HG03342 (cell line): ENCODE data around the gene DNAL4.
"Not testable (repeated sequence)": the region's sequence is repeated elsewhere in the genome, so short reads cannot be mapped to it uniquely, and the experiment has no call there.

ENCODE experiments used
- ATAC-seq: cut with Tn5 transposase; IDR thresholded peaks from one replicate; pipeline ENCODE4 v1.9.1; 2021; ENCODE audit warnings: mild to moderate bottlenecking, moderate library complexity; ENCODE audit not compliant: unreplicated experiment

Gene DNAL4

DNA sequence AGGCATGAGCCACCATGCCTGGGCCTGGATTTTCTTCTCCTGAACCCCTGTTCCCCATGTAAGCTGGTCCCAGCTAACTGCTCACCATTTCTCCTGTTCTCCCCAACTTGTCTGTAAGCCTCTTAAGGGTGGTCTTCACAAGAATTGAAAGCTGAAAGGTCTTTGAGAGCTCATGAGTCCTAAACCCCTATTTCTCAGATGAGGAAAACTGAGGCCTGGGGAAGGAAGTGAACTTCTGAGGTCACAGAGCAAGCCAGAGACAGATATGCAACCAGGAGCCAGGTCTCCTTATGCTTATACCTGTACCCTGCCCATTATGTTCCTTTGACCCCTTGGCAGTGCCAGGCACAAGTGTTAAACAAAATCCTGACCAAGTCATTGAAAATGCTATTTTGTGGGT, 33.6 kb upstream of the DNAL4 start:
- no peak for ATAC-seq

DNA sequence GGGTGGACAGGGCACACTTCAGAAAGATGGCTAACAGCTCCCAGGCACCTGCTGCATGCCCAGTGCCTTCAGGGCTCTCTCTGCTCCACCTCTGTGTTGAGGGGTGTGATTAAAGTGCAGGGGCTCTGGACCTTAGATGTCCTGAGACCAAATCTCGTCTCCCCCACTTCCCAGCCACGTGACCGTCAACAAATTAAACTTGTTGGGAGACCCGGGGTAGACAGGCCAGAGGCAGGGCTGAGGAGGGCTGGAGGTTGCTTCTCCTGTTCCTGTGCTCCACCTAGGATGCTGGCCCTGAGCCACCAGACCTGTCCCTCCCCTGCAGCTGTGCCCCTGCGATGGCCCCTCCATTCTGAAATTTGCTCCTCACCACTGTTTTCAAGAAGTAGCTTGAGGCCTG, 32.9 kb upstream of the DNAL4 start:
- no peak for ATAC-seq

DNA sequence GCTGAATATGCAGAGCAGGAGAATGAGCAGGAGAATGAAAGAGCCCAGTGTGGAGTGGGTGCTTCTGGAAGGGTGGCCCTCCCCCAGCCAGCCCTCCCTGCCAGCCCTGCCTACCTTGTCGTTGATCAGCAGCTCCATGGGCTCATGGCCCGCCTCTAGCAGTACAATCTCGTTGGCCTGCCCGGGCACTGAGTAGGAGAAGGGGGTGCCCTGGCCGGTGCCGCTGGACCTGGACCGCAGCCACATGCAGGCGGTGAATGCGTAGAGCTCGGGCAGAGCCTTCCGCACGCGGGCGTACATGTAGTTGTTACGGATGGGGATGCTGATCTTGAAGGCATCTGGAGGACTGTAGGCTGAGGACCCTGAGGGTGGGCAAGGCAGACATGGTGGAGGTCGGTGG, 32.4 kb upstream of the DNAL4 start:
- ATAC-seq: no peak

DNA sequence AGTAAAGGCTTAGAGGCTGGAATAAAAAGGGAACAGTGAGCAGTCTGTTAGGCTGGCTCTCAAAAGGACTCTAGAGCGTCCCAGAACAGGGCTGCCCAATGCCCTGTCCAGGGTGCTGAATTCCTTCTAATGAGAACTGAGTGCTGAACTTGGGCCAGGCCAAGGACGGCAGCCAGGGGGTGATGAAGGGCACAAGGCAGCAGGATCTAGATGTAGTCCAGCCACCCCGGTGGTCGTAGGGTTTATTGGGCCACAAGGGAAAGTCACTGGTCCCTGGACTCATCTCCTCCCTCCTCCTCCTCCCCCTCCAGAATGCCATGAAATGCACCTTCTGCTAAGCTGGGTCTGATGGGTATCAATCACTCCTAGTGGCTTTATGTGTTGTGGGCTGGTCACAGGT, 30.6 kb upstream of the DNAL4 start:
- no peak for ATAC-seq

DNA sequence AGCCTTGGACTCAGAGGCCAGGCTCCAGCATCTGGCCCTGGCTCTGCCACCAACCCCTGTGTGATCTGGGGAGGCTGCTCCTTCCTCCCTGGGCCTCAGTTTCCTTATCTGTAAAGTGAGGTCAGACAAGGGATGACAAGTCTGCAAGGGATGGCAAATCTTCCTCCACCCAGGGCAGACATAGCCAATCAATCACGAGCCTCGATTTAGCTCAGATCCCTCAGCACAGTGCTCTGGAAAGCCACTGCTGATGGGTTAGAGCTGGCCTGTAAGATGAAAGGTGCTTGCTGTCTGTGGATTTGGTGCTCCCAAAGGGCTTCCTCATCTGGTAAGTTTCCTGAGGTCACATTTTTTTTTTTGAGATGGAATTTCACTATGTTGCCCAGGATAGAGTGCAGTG, 29.7 kb upstream of the DNAL4 start:
- no peak for ATAC-seq

DNA sequence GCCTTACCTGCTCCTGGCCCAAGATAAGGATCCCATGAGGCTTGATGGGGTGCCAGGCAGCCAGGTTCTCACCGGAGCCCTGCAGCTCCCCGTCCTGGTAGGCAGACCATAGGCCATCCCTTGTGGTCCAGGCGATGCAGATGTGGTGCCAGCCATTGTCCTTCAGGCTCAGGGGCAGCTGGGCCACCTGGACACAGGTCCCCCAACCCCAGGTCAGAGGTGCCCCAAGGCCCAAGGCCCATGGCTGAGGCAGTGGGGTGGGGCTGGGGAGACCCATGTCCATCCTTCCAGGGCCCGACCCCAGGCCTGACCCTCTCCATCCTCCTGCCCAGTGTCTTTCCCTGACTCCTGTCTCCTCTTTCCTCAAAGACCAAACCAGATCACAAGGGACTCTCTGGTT, 29.1 kb upstream of the DNAL4 start:
- no peak for ATAC-seq

DNA sequence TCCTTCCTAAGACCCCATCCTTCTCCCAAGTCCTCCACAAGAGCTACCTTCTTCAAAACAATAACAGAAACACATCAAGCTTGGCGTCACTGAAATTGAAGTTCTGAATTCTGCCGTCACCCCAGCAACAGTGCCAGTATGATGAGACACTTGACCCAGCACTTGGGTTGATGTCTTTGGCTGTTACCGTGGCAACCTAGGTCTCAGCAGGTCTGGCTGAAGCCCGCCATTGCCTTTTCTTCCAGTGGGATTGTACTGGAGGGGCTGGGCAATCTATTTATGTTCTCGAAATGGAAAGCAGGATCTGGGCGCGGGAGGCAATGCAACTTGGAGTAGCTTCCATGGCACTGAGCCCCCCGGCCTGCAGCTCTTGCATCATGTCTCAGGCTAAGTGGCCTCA, 26.1 kb upstream of the DNAL4 start:
- no peak for ATAC-seq

DNA sequence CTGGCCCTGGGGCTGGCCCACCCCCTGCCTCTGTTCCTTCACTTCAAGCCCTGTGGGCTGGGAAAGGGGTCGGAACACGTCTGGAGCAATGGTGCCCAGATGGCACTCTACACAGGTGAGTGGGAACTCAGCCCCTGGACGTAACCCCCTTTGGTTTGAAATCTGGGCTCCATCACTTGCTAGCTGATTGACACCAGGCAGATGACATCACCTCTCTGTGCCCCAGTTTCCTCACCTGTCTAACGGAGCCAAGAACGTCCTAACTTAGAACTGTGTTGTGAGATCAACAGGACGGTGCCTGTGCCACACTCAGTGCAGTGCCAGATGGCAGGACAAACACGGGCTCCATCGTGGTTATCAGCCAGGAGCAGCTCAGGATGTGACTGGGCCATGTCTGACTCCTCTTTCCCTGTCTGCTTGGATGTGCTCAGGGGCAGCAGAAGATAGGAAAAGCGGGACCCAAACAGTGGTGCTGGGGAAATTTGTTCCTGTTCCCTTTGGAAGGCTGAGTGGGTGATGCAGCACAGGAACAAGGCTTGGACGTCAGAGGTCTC, 25.5 kb upstream of the DNAL4 start:
- ATAC-seq: no peak

DNA sequence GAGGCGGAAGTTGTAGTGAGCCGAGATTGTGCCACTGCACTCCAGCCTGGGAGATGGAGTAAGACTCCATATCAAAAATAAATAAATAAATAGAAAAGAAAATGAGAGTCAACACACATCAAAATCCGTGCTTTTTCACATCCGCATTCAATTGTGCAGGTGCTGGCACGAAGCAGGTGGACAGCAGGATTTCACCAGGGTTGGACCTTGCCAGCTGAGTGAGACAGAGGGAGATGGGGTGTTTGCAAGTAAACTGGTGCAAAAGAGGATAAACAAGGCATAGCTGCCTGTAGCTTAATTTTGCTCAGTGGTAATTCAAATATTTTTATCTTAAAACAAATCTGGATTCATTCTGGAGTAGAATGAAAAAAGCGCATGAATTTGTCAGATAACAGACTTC, 23.3 kb upstream of the DNAL4 start:
- ATAC-seq: no peak

DNA sequence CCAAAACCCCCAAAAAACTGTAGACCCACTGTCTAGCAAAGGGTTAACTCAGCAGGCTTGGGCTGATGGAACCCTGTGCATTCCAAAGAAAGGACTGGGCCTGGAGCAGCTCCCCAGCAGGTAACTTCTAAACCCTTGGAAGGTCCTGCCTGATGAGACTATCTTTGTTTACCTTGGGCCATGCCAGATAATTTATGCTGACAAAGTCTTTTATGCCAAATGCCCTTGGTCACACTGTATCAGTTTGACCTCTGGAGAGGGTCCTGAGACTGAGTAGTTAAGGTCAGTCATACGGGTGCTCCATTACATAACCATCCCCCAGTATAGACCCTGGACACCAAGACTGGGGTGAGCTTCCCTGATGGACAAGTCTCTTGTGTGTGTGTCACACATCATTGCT, 21.9 kb upstream of the DNAL4 start:
- ATAC-seq: no peak

DNA sequence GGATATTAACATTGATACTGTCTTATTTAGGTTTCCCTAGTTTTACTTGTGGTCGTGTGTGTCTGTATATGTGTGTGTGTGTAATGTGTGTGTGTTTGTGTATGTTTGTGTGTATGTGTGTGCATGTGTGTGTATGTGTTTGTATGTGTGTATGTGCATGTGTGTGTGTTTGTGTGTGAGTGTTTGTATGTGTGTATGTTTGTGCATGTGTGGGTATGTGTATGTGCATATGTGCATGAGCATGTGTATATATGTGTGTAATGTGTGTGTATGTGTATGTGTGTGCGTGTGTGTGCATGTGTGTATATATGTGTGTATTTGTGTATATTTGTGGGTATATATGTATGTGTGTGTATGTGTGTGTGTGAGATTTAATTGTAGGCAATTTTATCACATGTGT, 17.3 kb upstream of the DNAL4 start:
- ATAC-seq: no peak

DNA sequence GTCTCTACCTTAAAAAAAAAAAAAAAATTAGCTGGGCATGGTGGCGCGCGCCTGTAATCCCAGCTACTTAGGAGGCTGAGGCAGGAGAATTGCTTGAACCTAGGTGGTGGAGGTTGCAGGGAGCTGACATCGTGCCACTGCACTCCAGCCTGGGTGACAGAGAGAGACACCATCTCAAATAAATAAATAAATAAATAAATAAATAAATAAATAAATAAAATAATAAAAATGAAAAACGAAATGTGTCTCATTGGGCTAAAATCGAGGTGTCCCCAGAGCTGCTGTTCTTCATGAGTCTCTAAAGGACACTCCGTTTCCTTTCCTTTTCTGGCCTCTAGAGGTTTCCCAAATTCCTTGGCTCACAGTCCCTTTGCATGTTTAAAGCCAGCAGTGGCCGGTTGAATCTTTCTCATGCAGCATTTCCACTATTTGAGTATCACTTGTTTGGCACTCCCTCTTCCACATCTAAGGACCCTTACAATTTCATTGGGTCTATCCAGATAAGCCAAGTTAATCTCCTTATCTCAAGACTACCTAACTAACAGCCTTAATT, 11.2 kb upstream of the DNAL4 start:
- not testable (repeated sequence) for ATAC-seq

DNA sequence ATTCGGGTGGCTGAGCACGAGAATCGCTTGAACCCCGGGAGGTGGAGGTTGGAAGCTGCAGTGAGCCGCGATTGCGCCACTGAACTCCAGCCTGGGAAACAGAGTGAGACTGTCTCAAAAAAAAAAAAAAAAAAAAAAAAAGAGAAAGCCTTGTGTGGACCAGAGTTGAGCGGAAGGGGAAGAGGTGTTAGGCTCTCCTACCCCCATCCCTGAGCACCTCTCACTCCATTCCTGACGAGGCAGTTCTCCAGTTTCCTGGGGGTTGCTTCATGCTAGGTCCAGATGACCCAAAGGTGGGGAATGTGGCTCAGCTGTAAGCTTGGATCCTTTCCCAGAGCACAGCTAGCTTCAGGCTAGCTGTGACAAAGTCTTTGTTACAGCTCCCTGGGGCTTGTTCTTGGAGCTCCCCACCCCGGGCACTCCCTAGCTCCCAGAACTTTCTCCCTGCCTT, 8.8 kb upstream of the DNAL4 start:
- no peak for ATAC-seq

DNA sequence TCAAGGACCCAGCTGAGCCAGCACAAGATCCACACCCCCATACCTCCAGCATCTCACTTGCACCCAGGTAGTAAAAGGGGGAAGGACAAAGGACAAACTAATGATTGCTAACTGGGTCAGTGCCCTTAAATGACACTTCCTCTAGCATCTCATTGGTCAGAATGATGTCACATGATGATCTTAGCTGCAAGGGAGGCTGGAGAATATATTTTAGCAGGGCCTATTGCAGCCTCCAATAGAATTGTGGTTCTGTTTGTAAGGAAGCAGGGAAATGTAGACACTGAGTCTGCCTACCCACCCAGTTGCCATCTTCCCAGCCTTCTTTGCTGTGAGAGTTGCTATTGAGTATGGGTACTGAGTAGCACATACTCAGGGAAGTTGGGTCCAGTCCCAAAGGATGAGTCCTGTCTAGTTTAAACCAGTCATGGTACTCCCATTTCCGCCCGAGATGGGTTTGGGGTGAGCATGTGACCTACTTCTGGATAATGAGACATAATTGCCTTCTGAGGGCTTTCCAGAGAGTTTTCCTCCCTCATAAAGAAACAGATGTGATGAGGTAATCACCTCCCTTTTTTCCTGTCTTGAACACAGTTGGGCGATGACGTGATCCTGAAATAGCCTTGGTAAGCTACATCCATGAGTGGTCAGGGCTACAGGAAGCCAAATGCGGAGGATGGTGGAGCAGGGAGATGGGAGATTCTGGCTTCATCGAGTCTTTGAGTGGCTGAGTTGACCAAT, 5.5 kb upstream of the DNAL4 start:
- no peak for ATAC-seq

DNA sequence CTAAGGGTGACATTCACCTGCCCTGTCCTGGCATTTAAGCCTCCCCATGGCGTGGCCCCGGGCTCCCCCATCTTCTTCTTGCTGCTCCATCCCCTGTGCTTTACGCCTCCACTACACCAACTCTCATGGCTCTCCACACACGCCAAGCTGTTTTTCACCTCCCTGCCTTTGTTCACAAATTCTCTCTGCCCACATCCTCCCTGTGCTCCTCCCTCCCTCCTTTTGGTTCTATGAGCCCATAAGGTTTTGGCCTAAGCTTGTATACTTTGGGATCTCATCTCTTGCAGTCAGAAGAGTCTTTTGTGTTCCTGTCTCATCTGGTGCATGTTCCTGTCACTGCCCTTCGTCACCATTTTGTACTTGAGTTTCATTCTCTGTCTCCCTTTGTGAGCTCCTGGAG, 4.6 kb upstream of the DNAL4 start:
- ATAC-seq: no peak

DNA sequence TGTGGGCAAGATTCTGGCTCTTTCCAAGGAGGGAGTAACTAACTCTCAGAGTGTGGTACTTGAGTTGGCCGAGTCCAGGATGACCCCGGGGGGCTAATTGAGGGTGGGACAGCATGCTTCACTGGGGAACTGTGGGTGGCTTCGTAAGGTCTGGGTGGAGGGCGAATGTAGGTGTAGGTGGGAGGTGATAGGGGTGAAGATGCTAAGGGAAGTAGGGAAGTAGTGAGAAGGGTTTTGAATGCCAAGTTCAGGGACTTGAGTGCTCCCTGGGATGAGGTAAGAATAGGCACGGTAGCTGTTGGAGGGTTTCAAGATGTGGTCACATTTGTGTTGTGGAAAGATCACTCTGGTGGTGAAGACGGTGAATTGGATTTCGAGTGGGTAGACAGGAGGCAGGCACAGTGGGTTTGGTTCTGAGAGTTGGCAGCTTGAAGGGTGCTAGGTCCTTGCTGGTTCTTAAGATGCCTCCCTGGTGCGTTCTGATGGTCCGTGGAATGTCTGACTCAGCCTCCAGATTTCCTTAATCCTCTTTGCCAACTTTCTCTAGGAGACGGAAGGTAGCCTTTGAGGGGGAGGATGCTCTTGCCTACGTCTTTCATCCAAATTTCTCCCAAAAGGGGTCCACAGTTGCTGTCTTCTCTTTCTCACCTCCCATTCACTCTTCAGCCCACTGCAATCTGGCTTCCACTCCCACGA, 2.5 kb upstream of the DNAL4 start:
- ATAC-seq: no peak

DNA sequence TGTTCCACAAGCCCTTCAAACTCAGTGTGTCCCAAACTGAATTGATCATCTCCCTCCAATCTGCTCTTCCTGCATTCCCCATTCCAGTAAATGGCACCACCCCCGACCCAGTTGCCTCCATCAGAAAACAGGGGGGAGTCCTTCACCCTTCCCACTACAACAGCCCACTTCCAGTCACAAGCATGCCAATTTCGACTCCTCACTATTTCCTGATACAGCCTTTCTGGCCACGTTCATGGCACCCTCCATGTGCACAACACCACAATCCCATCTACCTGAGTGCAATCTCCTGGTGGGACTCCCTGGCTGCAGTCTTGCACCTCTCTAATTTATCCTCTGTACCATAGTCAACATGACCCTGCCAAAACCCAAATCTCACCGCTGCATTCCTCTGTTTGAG, 1.6 kb upstream of the DNAL4 start:
- no peak for ATAC-seq

DNA sequence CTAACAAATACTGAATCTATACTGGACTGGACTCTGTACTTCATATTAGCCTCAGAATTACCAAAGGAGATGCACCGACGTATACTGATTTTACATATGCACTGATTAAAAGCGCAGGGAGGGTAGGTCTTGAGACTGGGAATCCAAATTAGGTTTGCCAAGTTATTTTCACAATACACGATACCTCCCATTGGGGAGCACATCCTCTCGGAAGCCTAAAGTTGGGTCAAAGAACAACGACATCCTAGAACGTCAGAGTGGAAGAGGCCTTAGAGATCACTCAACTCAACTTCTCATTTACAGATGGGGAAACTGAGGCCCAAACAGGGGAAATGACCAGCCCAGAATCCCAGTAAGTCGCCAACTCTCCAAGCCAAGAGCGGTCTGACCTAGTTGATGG, 626 bp downstream of the DNAL4 start:
- ATAC-seq: no peak

DNA sequence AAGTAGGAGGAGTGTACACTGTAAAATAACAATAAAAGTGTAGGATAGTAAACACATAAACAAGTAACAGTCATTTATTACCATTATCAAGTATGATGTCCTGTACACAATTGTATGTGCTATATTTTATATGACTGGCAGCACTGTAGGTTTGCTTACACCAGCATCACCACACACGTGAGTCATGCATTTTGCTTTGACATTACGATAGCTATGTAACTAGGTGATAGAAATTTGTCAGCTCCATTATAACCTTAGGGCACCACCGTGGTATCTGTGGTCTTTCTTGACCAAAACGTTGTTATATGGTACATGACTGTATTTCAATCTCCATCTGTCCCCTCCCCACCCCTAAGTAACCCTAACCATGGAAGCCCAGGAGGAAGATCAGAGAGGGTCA, 1.1 kb downstream of the DNAL4 start:
- no peak for ATAC-seq

DNA sequence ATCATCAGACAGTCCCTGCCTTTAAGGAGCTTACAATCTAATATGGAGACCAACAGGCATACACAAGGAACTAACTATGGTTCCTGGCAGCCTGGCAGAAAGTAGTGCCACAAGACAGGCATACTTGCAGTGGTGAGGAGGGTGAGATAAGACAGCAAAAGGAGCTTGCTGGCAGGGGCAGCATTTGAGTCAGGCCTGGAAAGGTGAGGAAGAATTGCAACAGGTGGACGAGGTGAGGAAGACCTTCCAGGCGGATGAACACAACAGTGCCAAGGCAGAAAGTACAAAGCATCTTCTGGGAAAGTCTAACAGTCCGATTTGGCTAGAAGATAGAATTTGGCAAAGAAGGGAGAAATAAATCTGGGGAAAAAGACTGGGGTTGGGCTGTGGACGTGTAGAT, 4.3 kb downstream of the DNAL4 start:
- ATAC-seq: no peak

DNA sequence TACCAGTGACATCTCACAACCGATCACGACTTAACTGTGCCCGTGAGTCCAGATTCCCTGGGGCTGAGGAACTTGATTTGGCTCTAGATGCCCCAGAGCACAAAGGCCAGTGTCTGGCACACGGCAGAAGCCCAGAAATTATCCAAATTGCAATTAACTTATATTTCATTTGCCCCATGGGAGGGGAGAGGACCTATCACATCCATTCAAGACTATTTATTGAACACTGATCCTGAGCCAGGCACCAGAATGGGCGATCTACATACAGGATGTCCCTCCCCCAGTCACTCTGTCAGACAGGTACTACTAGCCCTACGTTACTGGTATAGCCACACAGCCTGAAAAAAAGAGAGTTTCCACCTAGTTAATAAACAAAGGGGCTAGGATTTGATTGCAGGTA, 5.1 kb downstream of the DNAL4 start:
- ATAC-seq: no peak
